DMS153 treated with DMSO at 0.1 percent for 48 hours (cell line): Measurements from ENCODE around the gene FGF11.
A peak's percentile ranks its signal among the peaks of the same experiment; 100 is the strongest.

Experiments
- DNase-seq: peaks from one replicate; lab custom pipeline; 2025; ENCODE audit not compliant: unreplicated experiment; lab: John Stamatoyannopoulos, UW

FGF11 gene

GRCh38 chr17:7439462-7440112 lies at the start of gene FGF11:
TSS of gene FGF11 (plus strand) at chr17:7439512. CDS start at chr17:7439621, 109 bp downstream.
- DNase-seq, result no peak

- no peak for DNase-seq
Measured at GRCh38 chr17:7389924-7390910, 49.1 kb upstream of the FGF11 start.

GRCh38 chr17:7391307-7391706 lies 48.0 kb upstream of the FGF11 start:
- DNase-seq, result no peak

GRCh38 chr17:7392696-7393612 lies 46.4 kb upstream of the FGF11 start:
- DNase-seq, result no peak

GRCh38 chr17:7393613-7394451 lies 45.5 kb upstream of the FGF11 start:
- DNase-seq, result no peak

- DNase-seq, result peak; percentile 20
Measured at GRCh38 chr17:7394452-7395191, 44.7 kb upstream of the FGF11 start, which contains the start of gene PLSCR3. TSS of gene PLSCR3 (minus strand) at chr17:7394525. CDS start at chr17:7394110, 415 bp downstream.

GRCh38 chr17:7396147-7396546 lies 43.2 kb upstream of the FGF11 start:
- no peak for DNase-seq

- no peak for DNase-seq
Measured at GRCh38 chr17:7398612-7399011, 40.7 kb upstream of the FGF11 start.

- no peak for DNase-seq
Measured at GRCh38 chr17:7403043-7403726, 36.1 kb upstream of the FGF11 start.

GRCh38 chr17:7403727-7403976 lies 35.7 kb upstream of the FGF11 start:
- DNase-seq, result no peak

- peak; percentile 78 for DNase-seq
Measured at GRCh38 chr17:7403977-7404736, 35.2 kb upstream of the FGF11 start, which contains the start of gene TMEM256. TSS of gene TMEM256 (minus strand) at chr17:7404097. CDS start at chr17:7404084, 13 bp downstream.

- DNase-seq, result no peak
Measured at GRCh38 chr17:7404737-7405349, 34.5 kb upstream of the FGF11 start.

- DNase-seq, result no peak
Measured at GRCh38 chr17:7405350-7406234, 33.7 kb upstream of the FGF11 start.

- no peak for DNase-seq
Measured at GRCh38 chr17:7406235-7406825, 33.0 kb upstream of the FGF11 start.

GRCh38 chr17:7407082-7407481 lies 32.2 kb upstream of the FGF11 start:
- no peak for DNase-seq

- DNase-seq, result no peak
Measured at GRCh38 chr17:7407485-7408251, 31.6 kb upstream of the FGF11 start, which contains the start of gene NLGN2. TSS of gene NLGN2 (plus strand) at chr17:7407845. CDS start at chr17:7408256, 411 bp downstream.
